ENCODE data around the gene ALOX5AP.

ALOX5AP gene

GRCh38 chr13:30799356-30799824 is 64.0 kb downstream of the ALOX5AP start:
- no peak overlapping the region for H3K4me3 ChIP-seq (replicated peaks; ENCODE audit: low read depth, low read length)
- DNase-seq (ENCODE audit: extremely low read depth, insufficient read length), result no peak
- no peaks in the 10 kb centered on the region for H3K36me3 ChIP-seq (ENCODE audit: control insufficient read depth, insufficient read depth, low read length)
- TF ChIP-seq CTCF (IDR thresholded peaks at IDR 0.05; ENCODE audit: insufficient read depth, low read length, poor library complexity, severe bottlenecking), result no peak
- no peaks in the 10 kb centered on the region; the same call in 1 of the 2 replicates for H3K27me3 ChIP-seq (replicated peaks; ENCODE audit: control insufficient read depth, insufficient read depth, low read length)

GRCh38 chr13:30800107-30800506 is 64.8 kb downstream of the ALOX5AP start:
- Histone ChIP-seq H3K36me3 (ENCODE audit: control insufficient read depth, insufficient read depth, low read length) (no peaks in the 10 kb centered on the region), H3K4me3 (replicated peaks; ENCODE audit: low read depth, low read length) (no peak overlapping the region), H3K27me3 (replicated peaks; ENCODE audit: control insufficient read depth, insufficient read depth, low read length) (no peaks in the 10 kb centered on the region; the same call in 1 of the 2 replicates)
- DNase-seq (ENCODE audit: extremely low read depth, insufficient read length), result no peak
- TF ChIP-seq CTCF (IDR thresholded peaks at IDR 0.05; ENCODE audit: insufficient read depth, low read length, poor library complexity, severe bottlenecking), result no peak

DNA sequence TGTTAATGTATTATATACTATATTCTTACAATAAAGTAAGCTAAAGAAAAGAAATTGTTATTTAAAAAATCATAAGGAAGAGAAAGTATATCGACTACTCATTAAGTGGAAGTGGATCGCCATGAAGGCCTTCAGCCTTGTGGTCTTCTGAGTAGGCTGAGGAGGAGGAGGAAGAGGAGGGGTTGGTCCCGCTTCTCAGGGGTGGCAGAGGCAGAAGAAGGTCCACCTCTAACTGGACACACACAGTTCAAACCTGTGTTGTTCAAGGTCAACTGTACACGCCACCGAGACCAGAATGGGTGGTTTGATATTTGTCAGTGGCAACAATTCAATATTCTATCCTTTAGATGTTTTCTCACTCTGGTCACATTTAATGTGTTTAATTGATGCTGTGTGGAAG is 67.2 kb downstream of the ALOX5AP start:
- DNase-seq (ENCODE audit: extremely low read depth, insufficient read length), result no peak
- TF ChIP-seq CTCF (IDR thresholded peaks at IDR 0.05; ENCODE audit: insufficient read depth, low read length, poor library complexity, severe bottlenecking), result no peak
- no peaks in the 10 kb centered on the region for H3K36me3 ChIP-seq (ENCODE audit: control insufficient read depth, insufficient read depth, low read length)
- H3K4me3 ChIP-seq (replicated peaks; ENCODE audit: low read depth, low read length), result no peak overlapping the region
- H3K27me3 ChIP-seq (replicated peaks; ENCODE audit: control insufficient read depth, insufficient read depth, low read length), result no peaks in the 10 kb centered on the region; the same call in 1 of the 2 replicates

- peak; percentile 78 for DNase-seq (ENCODE audit: extremely low read depth, insufficient read length)
- H3K36me3 ChIP-seq (ENCODE audit: control insufficient read depth, insufficient read depth, low read length), result no peaks in the 10 kb centered on the region
- 0 out of 2 replicates have a peak overlapping the region, but pooled peaks have one; percentile 13 for H3K4me3 ChIP-seq (replicated peaks; ENCODE audit: low read depth, low read length)
- no peaks in the 10 kb centered on the region; the same call in 1 of the 2 replicates for H3K27me3 ChIP-seq (replicated peaks; ENCODE audit: control insufficient read depth, insufficient read depth, low read length)
- peak; percentile 87 for TF ChIP-seq CTCF (IDR thresholded peaks at IDR 0.05; ENCODE audit: insufficient read depth, low read length, poor library complexity, severe bottlenecking)
Observed at GRCh38 chr13:30802953-30803478, 67.7 kb downstream of the ALOX5AP start.

- TF ChIP-seq CTCF (IDR thresholded peaks at IDR 0.05; ENCODE audit: insufficient read depth, low read length, poor library complexity, severe bottlenecking), result no peak
- no peaks in the 10 kb centered on the region; the same call in 1 of the 2 replicates for H3K27me3 ChIP-seq (replicated peaks; ENCODE audit: control insufficient read depth, insufficient read depth, low read length)
- H3K36me3 ChIP-seq (ENCODE audit: control insufficient read depth, insufficient read depth, low read length), result no peaks in the 10 kb centered on the region
- H3K4me3 ChIP-seq (replicated peaks; ENCODE audit: low read depth, low read length), result no peak overlapping the region
- no peak for DNase-seq (ENCODE audit: extremely low read depth, insufficient read length)
Observed at GRCh38 chr13:30803749-30804148, 68.4 kb downstream of the ALOX5AP start.

DNA sequence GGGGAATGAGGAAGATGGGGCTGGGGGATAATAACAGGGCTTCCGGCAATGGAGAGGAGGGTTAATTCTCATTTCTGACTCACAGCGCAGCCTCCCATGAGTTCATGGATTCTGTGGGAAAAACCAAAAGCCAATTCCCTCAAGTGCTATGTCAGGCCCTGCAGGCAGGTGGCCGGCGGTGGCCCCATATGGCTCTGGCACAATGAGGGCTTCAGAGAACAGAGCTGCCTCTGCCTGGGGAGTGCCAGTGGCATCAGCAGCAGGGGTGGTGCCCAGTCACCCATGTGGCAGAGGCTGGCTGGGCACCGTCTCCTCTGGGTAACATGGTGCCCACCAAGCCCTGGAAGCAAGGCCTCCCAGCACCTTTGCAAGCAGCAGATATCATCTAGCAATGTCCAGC is 69.1 kb downstream of the ALOX5AP start:
- H3K4me3 ChIP-seq (replicated peaks; ENCODE audit: low read depth, low read length), result no peak overlapping the region
- DNase-seq (ENCODE audit: extremely low read depth, insufficient read length), result no peak
- no peaks in the 10 kb centered on the region; the same call in 1 of the 2 replicates for H3K27me3 ChIP-seq (replicated peaks; ENCODE audit: control insufficient read depth, insufficient read depth, low read length)
- peak; percentile 4 for TF ChIP-seq CTCF (IDR thresholded peaks at IDR 0.05; ENCODE audit: insufficient read depth, low read length, poor library complexity, severe bottlenecking)
- no peaks in the 10 kb centered on the region for H3K36me3 ChIP-seq (ENCODE audit: control insufficient read depth, insufficient read depth, low read length)
